HG02678 (cell line): ENCODE results near the gene EPHB6.

ENCODE experiments used
- ATAC-seq: cut with Tn5 transposase; IDR thresholded peaks from one replicate; pipeline ENCODE4 v1.9.1; 2021; ENCODE audit warnings: mild to moderate bottlenecking, moderate library complexity; ENCODE audit not compliant: unreplicated experiment

Gene EPHB6

DNA sequence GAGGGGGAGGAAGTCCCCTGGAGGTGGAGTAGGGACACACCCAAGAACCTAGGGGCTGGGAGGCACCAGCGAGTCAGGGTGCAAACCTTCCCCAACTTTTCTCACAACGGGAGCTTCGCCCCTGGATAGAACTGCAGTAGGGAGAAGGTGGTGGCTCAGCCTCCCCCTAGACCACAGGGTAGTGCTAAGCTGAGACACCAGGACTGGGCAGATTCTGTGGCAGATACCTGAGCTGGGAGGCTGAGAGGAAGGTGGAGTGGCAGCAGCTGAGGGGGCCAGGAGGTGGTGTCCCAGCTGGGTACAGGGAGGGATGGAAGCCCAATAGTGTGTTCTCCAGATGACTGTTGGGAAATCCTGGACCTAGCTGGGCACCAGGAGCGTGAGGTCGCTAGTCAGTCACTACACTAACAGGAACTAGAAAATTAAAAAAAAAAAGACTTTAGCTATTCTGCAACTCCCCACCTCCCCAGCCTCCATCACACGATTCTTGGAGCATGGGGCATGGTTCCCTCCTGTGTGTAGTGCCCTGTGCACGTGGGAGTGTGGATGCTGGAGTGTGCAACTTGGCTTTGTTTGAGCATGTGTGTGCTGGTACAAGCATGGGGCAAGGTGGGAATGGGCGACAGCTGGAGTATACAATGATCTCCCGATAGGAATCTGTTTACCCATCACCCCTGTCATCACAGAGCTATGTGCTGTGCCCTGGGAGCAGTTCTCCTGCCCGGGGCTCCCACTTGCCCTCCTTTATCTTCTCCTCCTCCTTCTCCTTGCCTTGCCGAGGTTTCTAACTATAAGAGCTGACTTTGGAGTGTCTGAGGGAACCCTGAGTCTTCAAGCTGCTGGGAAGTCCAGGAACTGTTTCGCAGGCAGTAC is 39.5 kb downstream of the EPHB6 start:
- no peak for ATAC-seq

DNA sequence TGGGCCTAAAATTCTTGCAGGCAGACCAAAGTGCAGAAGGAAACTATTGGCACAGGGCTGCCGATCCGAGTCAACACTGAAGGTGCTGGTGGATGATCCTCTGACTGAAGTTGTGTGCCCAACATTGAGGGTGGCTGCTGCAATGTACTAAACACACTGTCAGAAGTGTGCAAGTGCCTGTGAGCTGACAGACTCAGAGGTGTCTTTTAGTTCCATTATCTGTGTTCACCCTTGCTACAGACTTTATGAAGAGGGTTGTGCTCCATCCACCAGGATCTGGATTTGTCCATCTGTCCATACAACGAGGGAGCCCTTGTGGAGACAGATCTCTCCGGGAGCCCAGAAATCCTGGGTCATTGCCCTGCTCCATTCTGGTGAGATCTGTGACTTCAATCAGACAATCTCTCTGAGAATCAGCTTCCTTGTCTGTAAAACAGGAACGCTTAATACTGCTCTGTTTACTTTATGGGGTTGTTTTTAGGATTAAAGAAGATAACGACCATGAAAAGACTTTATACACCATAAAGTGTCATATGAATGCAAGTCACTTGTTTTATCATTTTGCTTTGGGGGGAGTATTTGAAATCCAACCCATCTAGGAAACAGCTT is 40.2 kb downstream of the EPHB6 start:
- no peak for ATAC-seq

DNA sequence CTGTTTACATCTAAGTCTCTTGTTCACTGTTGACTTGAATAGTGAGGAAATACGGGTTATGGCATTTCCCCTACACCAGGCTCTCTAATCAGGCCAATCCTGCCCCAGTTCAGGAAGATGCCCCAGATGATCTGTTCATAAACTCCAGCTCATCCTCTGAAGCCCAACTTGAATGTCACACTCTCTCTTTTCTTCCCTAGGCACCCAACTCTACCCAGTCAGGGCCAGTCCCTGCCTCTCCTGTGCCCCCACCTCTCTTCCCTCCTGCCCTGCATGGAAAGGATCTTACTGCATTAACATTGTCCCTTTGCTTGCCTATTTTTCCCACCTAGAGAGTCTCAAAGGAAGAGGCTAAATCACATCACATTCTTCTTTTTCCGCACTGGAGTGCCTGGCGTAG is 41.3 kb downstream of the EPHB6 start:
- ATAC-seq: no peak

DNA sequence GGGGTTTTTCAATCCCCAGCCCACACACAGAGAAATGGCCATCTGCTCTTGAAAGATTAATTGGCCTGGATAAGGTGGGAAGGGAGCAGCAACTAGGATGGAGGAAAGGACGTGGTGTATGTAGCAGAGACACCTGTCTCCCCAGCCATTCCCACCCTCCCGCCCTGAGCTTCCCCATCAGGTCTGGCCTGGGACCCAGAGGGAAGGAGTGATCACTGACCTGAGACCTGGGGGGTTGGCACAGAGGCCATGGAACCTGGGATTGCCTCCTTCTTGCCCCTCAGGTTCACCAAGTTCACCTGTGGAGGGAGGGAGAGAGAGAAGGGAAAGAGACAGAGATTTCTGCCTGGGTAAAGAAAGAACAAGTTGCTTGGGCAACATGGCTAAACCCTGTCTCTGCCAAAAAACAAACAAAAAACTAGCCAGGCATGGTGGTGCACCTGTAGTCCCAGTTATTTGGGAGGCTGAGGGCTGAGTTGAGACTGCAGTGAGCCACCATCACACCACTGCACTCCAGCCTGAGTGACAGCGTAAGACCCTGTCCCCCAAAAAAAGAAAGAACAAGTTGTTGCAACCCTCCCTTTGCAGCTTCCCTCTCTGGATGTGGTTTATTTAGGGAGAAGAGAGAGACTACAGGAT is 42.0 kb downstream of the EPHB6 start:
- no peak for ATAC-seq

- ATAC-seq: no peak
These were observed 42.8 kb downstream of the EPHB6 start for GRCh38 chr7:142897691-142898090.

GRCh38 chr7:142898377-142899170 is 43.7 kb downstream of the EPHB6 start:
- ATAC-seq: no peak

GRCh38 chr7:142899661-142900060 is 44.8 kb downstream of the EPHB6 start:
- ATAC-seq: no peak

DNA sequence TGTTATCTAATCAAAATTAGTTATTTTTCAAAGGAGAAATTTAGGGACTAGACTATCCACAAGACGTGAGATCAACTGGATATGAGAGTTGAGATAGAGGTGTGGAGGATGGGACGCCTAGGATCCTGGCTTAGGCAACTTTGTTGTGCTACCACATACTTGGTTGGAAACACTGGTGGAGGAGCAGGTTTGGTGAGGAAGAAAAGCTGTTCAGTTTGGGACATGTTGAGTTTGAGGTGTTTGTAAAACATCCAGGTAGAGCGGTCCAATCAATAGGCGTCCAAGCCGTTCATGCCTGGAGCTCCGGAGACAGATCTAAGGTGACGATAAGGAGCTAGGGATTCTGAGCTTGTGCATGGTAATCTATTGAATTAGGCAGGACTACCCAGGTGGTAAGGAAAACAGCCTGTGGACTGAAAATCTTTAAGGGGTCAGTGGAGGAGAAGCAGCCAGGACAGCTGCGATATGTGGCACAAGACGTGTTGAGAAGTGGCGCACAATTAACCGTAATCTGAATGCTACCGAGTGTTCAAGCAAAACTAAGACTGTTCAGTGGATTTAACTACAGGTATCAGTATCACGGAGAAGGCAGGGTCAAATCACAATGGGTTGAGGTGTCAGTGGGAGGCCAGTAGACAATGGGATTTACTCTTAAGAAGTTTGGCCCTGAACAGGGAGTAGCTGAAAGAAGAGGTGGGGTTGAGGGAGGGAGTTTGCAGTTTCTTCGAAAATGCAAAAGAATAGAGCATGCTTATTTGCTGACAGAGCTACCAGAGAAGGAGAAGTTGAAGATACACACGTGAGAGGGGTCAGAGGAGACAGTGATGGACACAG is 46.8 kb downstream of the EPHB6 start:
- ATAC-seq: no peak

DNA sequence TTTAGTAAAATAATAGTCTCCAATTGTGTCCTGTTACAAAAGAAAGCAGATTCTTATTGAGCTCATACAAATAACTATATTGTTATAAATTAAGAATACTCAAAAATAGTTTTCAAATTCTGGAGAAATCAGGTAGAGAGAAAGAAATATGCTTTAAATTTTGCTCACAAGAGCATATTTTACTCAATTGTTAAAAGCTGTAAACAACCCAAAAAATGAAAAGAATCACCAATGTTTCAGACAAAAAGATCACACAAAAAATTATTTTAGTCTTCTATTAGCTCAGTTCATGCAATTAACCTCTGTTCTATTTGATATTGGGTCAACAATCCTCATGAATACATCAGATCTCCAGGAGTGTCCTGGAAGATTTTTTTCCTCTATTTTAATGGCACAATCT is 49.3 kb downstream of the EPHB6 start:
- ATAC-seq: no peak

GRCh38 chr7:142905759-142906158 is 50.9 kb downstream of the EPHB6 start:
- no peak for ATAC-seq

- ATAC-seq: no peak
These were observed 51.8 kb downstream of the EPHB6 start for GRCh38 chr7:142906643-142907042.

DNA sequence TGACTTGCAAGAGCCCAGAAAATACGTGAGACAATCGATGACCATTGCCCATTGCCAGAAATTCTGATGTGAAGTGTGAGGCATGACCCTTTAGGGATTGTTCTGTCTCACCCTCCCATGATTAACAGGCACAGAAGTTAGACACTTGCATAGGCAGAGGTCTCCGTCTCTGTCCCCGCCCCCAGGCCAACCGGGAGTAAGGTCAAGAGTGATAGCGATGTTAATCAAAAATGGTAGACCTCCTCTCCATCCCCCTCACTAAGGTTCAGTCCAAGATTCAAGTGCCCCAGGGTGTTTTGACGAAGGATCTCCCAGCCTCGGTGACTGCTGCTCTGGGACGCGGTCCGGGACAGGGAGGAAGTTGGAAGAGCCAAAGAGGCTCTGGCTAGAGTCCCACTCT is 53.4 kb downstream of the EPHB6 start:
- no peak for ATAC-seq

GRCh38 chr7:142908921-142909890 is 54.3 kb downstream of the EPHB6 start:
- ATAC-seq: no peak

DNA sequence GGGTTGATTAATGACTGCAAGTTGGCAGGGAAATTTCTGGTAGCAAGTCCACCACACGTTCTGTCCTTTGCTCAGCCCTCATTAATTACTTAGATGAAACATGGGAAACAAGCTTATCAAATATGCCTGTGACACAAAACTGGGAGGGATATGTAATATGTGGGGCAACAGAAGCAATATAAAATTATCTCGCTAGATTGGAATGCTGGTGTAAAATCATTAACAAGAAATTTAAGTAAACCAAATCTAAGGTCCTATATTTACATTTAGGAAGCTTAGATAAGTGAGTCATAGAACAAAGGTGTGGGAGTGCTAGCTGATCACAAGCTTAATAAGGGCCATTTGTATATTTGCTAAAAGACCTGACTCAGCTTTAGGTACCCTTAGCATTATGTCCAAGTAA is 55.2 kb downstream of the EPHB6 start:
- ATAC-seq: no peak

DNA sequence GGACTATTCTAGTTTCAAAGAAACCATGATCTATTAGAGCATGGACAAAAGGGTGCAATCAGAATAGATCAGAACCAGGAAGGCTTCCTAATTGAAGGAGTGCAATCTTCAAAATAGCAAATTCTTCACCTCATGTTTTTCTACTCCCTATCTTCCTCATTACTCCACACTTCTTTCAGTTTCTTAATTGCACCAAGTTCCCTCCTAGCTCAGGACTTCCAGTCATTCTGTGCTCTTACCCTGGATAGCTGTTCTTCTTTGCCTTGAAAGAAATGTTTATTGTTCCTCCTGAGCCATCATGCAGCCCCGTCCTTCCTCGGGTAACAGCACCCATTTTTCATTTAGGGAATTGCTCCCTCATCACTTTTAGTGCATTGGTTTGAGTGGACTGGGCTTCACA is 55.6 kb downstream of the EPHB6 start:
- no peak for ATAC-seq

DNA sequence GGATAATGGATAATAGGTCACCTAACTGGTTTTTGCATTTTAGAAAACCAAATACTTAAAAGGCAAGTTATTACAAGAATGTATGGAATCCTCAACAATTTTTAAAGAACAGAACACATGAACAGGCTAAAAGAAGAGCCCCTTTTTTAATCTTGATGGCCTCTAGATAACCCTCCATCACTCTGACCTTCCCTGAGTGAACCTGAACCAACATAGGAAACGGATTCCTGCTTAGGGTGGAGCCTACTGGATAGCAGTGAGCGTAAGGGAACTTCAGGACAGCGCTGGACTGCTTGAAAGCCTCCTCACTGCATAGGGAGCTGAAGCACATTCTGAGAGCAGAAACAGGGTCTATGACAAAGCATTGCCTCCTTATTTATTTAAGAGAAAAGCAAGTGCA is 58.2 kb downstream of the EPHB6 start:
- ATAC-seq: no peak

DNA sequence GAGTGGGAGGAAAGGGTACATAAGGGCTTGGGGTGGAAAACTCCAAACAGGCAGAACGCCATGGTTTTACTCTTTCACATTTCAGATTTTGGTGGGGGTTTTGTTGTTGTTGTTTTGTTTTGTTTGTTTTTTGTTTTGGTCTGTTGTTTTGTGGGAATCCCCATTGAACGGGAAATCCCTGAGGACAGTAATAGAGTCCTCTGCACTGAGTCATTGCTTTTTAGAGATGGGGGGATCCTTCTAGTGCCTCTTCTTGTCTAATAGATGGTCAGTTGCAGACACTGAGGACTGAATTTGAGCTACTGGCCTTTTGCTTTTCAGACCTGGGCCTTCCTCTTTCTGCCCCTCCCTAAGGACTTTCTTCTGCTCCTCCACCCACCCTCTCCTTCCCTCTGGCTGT is 58.7 kb downstream of the EPHB6 start:
- no peak for ATAC-seq

DNA sequence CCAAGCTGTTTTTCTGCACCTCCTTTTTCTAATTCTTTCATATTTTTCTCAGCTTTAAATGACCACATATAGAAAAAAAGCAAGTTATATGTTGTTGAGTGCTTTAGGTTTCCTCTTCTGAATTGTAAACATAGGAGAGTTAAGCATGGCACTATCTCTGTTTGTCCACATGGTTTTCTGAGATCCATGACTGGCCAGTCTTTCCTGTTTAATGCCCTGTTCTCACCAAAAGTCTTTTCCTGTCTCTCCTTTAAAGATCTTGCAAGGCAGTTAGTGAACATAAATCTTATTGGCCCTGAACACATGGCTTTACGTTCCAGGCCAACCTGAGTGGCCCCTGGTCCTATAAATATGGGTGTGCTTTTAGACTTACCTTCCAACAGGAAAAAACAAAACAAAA is 59.2 kb downstream of the EPHB6 start:
- ATAC-seq: no peak

- no peak for ATAC-seq
These were observed 60.4 kb downstream of the EPHB6 start for GRCh38 chr7:142915315-142915714.
